Measurements from ENCODE around the gene EPS8.

EPS8 gene

DNA sequence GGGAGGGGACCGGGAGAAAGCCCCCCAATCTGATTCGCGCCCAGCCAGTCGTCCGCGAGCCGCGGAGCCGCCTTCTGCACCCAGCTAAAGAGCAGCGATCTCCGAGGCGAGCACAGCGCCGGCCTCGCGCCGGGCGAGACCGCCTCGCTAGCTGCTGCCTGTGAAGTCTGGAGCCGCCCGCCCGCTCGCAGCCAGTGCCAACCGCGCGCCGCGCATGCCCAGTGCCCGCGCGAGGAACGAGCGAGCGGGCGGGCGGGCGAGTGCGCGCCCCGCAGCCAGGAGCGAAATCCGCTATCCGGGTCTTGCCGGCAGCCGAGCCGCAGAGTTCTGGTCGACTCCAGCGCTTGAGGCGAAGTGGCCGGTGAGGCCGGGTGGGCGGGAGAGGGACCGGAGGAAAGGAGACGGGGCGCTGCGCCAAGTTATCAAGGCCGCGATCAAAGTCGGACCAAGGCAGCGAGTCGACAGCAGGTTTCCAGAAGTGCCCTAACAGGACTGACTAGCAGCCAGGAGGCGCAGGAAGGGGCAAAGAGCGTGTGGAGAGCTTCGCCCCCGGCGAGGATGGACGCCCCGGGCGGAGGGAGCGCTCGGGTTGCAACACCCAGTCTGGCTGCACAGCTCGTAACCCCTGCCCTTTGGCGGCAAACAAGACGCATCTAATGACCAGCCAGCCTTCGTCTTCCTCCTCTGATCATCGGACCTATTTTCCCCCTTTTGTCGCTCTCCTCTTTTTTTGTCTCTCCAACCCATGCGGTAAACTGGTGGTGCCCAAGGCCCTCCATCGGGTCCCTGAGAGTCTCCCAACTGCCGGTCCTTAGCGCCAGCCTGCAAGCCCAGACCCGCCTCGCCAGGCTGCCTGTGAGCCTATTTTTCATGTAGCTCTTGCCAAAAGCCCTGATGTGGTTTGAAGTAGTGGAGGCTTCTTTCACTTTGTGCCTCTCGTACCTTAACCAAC is at the start of gene EPS8:
EPS8 (minus strand) TSS at position 169 of the 952 bp plus-strand sequence. CDS start 106,437 bp downstream, outside the sequence.
- Mint-ChIP-seq H3K4me3 (peak within 1 kb of the TSS; percentile 83), H3K27me3 (peaks cover 59% of the 10 kb centered on the region), H3K27ac (ENCODE audit: low read depth) (peak within 1 kb of the TSS; percentile 73), H3K36me3 (ENCODE audit: insufficient read depth) (peaks cover 5% of the 10 kb centered on the region), H3K9me3 (no peaks in the 10 kb centered on the region), H3K4me1 (peaks cover 15% of the 10 kb centered on the region)
- peak; percentile 90 for ATAC-seq (replicated peaks; ENCODE audit: extremely low read depth, poor library complexity, severe bottlenecking)
- peak; percentile 71 to 77 for DNase-seq (ENCODE audit: low spot score in 2 of 2)

DNA sequence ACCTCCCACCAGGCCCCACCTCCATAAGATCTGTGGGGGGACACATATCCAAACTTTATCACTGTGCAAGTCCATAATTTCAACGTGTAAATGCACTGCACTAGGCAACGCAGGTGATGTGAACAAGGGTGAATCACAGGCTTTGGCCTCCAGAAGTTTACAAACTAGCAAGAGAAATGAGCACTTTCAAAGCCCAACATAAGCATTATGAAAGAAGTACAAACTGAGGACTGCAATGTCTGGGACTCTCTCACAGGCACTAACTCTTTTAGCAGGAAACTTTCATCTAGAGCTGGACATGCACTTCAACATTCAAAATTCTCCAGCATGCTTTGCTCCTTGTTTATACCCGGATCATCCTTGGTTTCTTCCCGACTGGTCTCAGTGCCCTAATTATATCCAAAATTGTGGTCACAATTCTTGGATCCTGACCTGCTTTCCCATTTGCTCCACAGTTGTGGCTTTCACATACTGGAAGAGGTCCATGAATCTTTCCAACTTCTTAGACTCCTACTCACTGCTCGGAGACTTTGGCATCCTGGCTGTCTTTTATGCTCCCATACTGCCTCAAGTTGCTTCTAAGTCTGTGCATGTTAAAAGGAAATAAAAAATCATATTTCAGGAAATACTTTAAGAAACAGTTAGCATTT is 48.1 kb upstream of the EPS8 start:
- no peak for DNase-seq (ENCODE audit: low spot score in 2 of 2)
- Mint-ChIP-seq H3K9me3 (no peaks in the 10 kb centered on the region), H3K27ac (ENCODE audit: low read depth) (no peak overlapping the region), H3K4me3 (no peak overlapping the region), H3K27me3 (peaks cover 29% of the 10 kb centered on the region), H3K4me1 (no peaks in the 10 kb centered on the region), H3K36me3 (ENCODE audit: insufficient read depth) (no peaks in the 10 kb centered on the region)
- no peak for ATAC-seq (replicated peaks; ENCODE audit: extremely low read depth, poor library complexity, severe bottlenecking)

DNA sequence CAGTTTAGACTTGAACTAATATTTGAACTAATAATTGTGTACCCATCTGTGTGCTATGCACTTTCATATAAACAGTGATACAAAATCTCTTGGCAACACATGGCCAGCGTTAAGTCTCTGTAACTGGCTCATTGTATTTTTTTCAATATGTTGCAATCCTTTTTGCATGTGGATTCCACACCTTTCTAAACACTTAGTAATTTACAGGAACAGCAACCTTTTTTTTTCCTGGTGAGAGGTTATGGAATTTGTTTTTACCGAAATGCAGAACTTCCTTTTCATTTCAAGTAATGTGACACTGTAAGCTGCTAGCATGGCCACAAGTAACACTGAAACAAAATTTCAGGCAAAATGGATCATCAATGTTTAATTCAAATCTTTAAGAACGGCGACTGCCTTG is 45.4 kb upstream of the EPS8 start:
- no peak overlapping the region for H3K27ac Mint-ChIP-seq (ENCODE audit: low read depth)
- DNase-seq (ENCODE audit: low spot score in 2 of 2) (no peak), ATAC-seq (replicated peaks; ENCODE audit: extremely low read depth, poor library complexity, severe bottlenecking) (no peak)
- no peaks in the 10 kb centered on the region for H3K4me1 Mint-ChIP-seq
- H3K9me3 Mint-ChIP-seq, result no peaks in the 10 kb centered on the region
- H3K4me3 Mint-ChIP-seq, result no peak overlapping the region
- H3K36me3 Mint-ChIP-seq (ENCODE audit: insufficient read depth), result peaks cover 1% of the 10 kb centered on the region
- H3K27me3 Mint-ChIP-seq, result peaks cover 16% of the 10 kb centered on the region

DNA sequence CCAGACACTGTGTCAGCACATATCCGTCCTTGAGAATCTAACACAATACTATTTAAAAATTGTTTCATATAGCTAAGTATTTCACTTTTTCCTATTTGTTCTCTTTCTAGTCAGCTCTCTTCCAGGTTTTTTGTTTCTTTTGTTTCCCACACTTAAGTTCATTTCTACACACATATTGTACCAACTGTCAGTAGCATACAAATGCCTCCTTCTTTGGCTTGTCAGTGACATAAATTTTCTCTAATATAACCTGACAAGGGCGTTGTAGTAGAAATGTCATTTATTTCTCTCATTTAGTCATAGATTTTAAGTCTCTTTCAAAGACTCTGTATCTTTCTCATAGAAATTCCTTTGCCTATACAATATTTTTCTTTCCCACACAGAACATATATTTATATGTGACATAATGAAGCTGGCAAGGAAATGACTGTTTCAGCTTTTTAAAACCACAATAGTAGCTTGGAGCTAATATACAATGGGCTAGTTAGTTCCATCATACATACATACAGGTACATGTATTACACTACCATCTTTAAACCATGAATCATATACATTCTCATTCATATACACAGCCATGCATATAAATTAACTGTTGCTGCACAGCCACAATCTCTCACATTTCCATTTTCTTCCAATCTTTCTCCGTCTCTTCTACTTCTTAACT is 42.3 kb upstream of the EPS8 start:
- Mint-ChIP-seq H3K4me3 (no peak overlapping the region), H3K4me1 (no peaks in the 10 kb centered on the region), H3K27me3 (no peaks in the 10 kb centered on the region), H3K36me3 (ENCODE audit: insufficient read depth) (peaks cover 1% of the 10 kb centered on the region), H3K27ac (ENCODE audit: low read depth) (no peak overlapping the region), H3K9me3 (no peaks in the 10 kb centered on the region)
- no peak for DNase-seq (ENCODE audit: low spot score in 2 of 2)
- ATAC-seq (replicated peaks; ENCODE audit: extremely low read depth, poor library complexity, severe bottlenecking), result no peak

DNA sequence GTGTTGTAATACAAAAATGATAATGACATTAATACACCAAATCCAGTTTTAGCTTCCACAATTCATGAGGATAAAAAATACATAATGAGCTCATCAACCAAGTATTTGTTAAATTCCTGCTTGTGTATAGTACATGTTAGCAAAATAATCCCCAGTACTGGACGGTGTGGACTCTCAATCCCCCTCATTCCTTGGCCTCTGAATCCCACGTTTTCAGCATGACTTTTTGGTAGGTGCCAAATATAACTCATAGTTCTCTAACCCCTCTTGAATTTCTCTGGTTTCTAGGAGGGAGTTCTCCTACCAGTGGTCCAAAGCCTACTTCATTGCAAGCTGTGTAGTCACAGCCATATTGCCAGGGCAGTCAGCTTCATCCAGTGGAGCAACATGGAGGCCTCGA is 41.4 kb upstream of the EPS8 start:
- Mint-ChIP-seq H3K36me3 (ENCODE audit: insufficient read depth) (peaks cover 1% of the 10 kb centered on the region), H3K4me1 (no peaks in the 10 kb centered on the region), H3K27ac (ENCODE audit: low read depth) (no peak overlapping the region), H3K4me3 (no peak overlapping the region), H3K9me3 (no peaks in the 10 kb centered on the region), H3K27me3 (no peaks in the 10 kb centered on the region)
- ATAC-seq (replicated peaks; ENCODE audit: extremely low read depth, poor library complexity, severe bottlenecking), result no peak
- DNase-seq (ENCODE audit: low spot score in 2 of 2), result no peak

DNA sequence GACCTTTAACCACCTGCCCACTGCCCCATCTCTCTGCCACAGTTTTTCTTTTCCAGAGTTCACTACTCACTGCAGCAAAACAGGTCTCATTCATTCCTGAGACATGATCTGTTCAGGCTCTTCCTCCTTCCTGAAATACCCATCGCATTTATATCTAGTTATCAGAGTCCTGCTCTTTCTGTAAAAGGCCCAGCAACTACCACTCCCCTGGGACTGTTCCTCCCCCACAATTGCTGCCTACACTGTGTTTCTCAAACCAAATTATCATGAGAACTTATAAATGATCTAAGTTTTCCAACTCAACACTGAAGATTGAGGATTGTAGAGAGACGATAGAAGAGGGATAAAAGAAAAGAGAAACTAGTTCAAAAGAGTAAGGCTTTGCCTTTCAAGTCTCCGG is 40.8 kb upstream of the EPS8 start:
- Mint-ChIP-seq H3K36me3 (ENCODE audit: insufficient read depth) (peaks cover 1% of the 10 kb centered on the region), H3K9me3 (no peaks in the 10 kb centered on the region), H3K4me1 (no peaks in the 10 kb centered on the region), H3K4me3 (no peak overlapping the region), H3K27me3 (no peaks in the 10 kb centered on the region), H3K27ac (ENCODE audit: low read depth) (no peak overlapping the region)
- ATAC-seq (replicated peaks; ENCODE audit: extremely low read depth, poor library complexity, severe bottlenecking) (no peak), DNase-seq (ENCODE audit: low spot score in 2 of 2) (no peak)

DNA sequence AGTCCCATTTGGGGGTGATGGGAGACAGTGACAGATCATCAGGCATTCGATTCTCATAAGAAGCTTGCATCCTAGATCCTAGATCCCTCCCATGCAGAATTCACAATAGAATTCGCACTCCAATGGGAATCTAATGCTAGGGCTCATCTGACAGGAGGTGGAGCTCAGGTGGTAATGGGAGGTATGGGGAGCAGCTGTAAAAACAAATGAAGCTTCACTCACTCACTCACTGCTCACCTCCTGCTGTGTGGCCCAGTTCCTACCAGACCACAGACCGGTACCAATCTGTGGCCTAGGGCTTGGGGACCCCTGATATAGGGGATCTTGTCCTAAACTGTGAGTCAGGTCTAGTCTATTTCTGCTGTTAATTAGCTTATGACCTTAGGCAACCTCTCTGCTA is 40.1 kb upstream of the EPS8 start:
- Mint-ChIP-seq H3K36me3 (ENCODE audit: insufficient read depth) (peaks cover 1% of the 10 kb centered on the region), H3K4me3 (no peak overlapping the region), H3K27me3 (no peaks in the 10 kb centered on the region), H3K4me1 (no peaks in the 10 kb centered on the region), H3K9me3 (no peaks in the 10 kb centered on the region), H3K27ac (ENCODE audit: low read depth) (no peak overlapping the region)
- no peak for ATAC-seq (replicated peaks; ENCODE audit: extremely low read depth, poor library complexity, severe bottlenecking)
- no peak for DNase-seq (ENCODE audit: low spot score in 2 of 2)

DNA sequence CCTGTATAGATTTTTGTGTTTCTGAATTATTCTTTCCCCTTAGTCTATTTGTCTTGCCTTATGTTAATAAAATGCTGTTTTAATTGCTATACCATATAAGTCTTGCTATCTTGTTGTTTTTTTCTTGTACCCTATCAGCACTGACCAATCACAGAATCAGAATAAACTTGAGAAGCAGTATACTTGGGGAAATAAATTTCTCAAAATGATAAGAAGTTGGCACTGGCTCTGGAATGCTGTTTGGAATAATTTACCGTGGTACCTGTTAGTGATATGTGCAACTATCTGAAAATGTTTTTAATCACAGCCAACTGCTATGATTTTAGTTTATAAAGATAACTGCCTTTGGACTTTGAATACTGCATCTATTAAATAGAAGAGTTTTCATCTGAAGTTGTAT is 37.9 kb upstream of the EPS8 start:
- Mint-ChIP-seq H3K27me3 (no peaks in the 10 kb centered on the region), H3K4me1 (no peaks in the 10 kb centered on the region), H3K36me3 (ENCODE audit: insufficient read depth) (peaks cover 1% of the 10 kb centered on the region), H3K9me3 (no peaks in the 10 kb centered on the region), H3K27ac (ENCODE audit: low read depth) (no peak overlapping the region), H3K4me3 (no peak overlapping the region)
- DNase-seq (ENCODE audit: low spot score in 2 of 2), result no peak
- no peak for ATAC-seq (replicated peaks; ENCODE audit: extremely low read depth, poor library complexity, severe bottlenecking)

DNA sequence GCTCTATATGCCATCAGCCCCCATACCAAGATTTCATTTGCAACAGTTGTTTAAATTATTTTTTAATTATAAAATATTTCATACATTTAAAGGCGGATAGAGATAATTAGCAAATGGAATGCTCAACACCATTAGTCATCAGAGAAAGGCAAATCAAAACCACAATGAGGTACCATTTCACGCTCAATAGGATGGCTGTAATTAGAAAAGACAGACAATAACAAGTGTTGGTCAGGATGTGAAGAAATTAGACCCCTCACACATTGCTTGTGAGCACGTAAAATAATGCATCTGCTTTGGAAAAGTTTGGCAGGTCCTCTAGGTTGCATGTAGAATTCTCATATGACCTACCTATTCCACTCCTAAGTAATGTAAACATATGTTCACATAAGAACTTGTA is 35.3 kb upstream of the EPS8 start:
- H3K4me1 Mint-ChIP-seq, result no peaks in the 10 kb centered on the region
- H3K36me3 Mint-ChIP-seq (ENCODE audit: insufficient read depth), result no peaks in the 10 kb centered on the region
- DNase-seq (ENCODE audit: low spot score in 2 of 2) (no peak), ATAC-seq (replicated peaks; ENCODE audit: extremely low read depth, poor library complexity, severe bottlenecking) (no peak)
- H3K27ac Mint-ChIP-seq (ENCODE audit: low read depth), result no peak overlapping the region
- peaks cover 6% of the 10 kb centered on the region for H3K27me3 Mint-ChIP-seq
- no peak overlapping the region for H3K4me3 Mint-ChIP-seq
- no peaks in the 10 kb centered on the region for H3K9me3 Mint-ChIP-seq

DNA sequence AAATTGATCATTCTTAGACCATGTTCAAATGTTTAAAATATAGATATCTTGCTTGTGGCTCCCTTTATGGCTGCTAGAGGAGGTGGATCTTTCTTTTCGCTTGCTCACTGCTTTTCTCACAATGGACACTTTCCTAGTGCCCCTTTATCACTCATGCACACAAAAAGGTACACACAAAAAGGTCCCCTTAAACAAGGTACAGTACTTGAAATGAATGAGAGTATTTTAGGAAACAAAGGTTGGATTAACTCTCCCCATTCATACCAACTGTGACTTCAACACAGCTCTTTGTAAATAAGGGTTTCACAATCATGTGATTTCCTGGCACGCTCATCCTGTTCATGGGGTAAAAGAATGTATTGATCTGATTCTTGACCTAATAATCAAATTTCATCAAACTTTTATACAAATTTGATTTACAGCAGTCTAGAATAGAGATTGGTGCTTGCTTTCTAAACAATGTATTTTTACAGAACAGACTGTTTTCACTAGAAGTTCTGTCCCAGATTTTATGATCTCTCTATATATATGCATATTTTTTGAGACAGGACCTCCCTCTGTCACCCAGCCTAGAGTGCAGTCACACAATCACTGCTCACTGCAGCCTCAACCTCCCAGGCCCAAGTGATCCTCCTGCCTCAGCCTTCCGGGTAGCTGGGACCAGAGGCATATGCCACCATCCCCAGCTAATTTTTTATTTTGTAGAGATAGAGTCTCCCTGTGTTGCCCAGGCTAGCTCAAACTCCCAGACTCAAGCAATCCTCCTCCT is 34.4 kb upstream of the EPS8 start:
- Mint-ChIP-seq H3K4me3 (no peak overlapping the region), H3K9me3 (no peaks in the 10 kb centered on the region), H3K27ac (ENCODE audit: low read depth) (no peak overlapping the region), H3K36me3 (ENCODE audit: insufficient read depth) (no peaks in the 10 kb centered on the region), H3K4me1 (no peaks in the 10 kb centered on the region), H3K27me3 (peaks cover 11% of the 10 kb centered on the region)
- DNase-seq (ENCODE audit: low spot score in 2 of 2) (no peak), ATAC-seq (replicated peaks; ENCODE audit: extremely low read depth, poor library complexity, severe bottlenecking) (no peak)

DNA sequence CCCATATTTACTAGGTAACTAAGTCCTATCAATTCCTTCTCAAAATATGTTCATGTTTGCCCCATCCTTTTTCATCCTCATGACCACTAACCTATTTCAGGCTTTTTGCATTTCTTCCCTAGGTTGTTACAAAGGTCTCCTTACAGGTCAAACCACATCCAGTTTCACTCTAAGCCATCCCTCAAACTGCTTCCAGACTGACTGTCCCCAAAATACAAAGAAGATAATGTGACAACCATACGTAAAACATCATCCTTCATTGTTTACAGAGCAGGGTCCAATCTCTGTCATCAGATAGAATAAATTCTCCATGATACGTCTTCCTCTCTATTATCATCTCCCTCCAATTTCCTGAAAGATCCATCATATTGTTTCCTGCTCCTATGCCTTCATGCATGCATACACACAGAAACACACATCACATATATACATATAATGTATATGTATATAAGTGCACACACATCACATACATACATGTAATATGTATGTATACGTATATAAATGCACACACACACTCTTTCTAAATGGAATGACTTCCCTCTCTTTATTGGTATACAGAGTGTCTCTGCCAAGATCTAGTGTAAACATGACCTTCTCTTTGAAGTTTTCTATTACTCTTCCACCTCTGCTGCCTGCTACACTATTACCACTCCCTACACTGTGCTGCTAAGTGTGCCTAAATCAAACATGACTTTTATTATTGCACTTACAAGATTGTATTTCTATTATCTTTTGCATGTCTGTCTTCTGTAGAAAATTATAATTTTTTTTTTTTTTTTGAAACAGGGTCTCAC is 30.7 kb upstream of the EPS8 start:
- no peak for ATAC-seq (replicated peaks; ENCODE audit: extremely low read depth, poor library complexity, severe bottlenecking)

More for the DNA sequence above, 30.7 kb upstream of the EPS8 start:
- no peak overlapping the region for H3K4me3 Mint-ChIP-seq
- no peak overlapping the region for H3K27ac Mint-ChIP-seq (ENCODE audit: low read depth)
- no peaks in the 10 kb centered on the region for H3K9me3 Mint-ChIP-seq
- no peak for DNase-seq (ENCODE audit: low spot score in 2 of 2)
- H3K27me3 Mint-ChIP-seq, result peaks cover 20% of the 10 kb centered on the region
- no peaks in the 10 kb centered on the region for H3K36me3 Mint-ChIP-seq (ENCODE audit: insufficient read depth)
- H3K4me1 Mint-ChIP-seq, result no peaks in the 10 kb centered on the region

Data from central memory CD8-positive, alpha-beta T cell (primary cell).